PC-3 (cell line): ENCODE data around the gene GSTP1. TPM values are rescaled to one million over a fixed set of nuclear protein-coding genes. Genes with fewer than 3 reads are reported as not detected.

Source experiments
- ATAC-seq: fragments of 200-7000 bp; cut with Tn5 transposase; 2 replicates; pipeline ENCODE4 v1.9.1; 2020; ENCODE audit warnings: mild to moderate bottlenecking, moderate library complexity
- BruUV-seq: library from RNA; stranded (reverse); fragments of 400-500 nt; replicated peaks from 2 replicates; lab custom pipeline; 2021; lab: Mats Ljungman, UMichigan
- CTCF ChIA-PET: fragments of 300-600 bp; sonication (Branson Sonifier 250); formaldehyde crosslinking; loops from one replicate; lab custom pipeline; 2022; ENCODE audit warnings: antibody characterized with exemption; lab: Charles Lee
- POLR2A ChIA-PET: fragments of 300-600 bp; sonication (Branson Sonifier 250); formaldehyde crosslinking; loops from one replicate; lab custom pipeline; 2022; ENCODE audit warnings: antibody characterized with exemption; ENCODE audit not compliant: unreplicated experiment; lab: Charles Lee
- DNase-seq: peaks from one replicate; pipeline ENCODE4 v3.0.0-alpha.2; 2015
- H2AFZ ChIP-seq: fragments of 300-600 bp; sonication (generic); 2 replicates; pipeline ENCODE4 v1.6.0; 2016; ENCODE audit warnings: antibody characterized with exemption, low read length
- H3F3A ChIP-seq: fragments of 300-600 bp; sonication (generic); one replicate; pipeline ENCODE4 v1.6.0; 2017; ENCODE audit warnings: antibody characterized with exemption, low read length, control low read depth, mild to moderate bottlenecking; ENCODE audit not compliant: unreplicated experiment
- H3K27ac ChIP-seq: fragments of 300-600 bp; sonication (generic); 2 replicates; pipeline ENCODE4 v1.5.1; 2016; ENCODE audit warnings: mild to moderate bottlenecking, low read length
- H3K27me3 ChIP-seq: fragments of 300-600 bp; sonication (generic); 2 replicates; pipeline ENCODE4 v1.6.1; 2016; ENCODE audit warnings: low read length, mixed read lengths
- H3K36me3 ChIP-seq: fragments of 300-600 bp; sonication (generic); 2 replicates; pipeline ENCODE4 v1.6.1; 2016; ENCODE audit warnings: low read depth, mixed run types, low read length, mixed read lengths
- H3K4me1 ChIP-seq: fragments of 300-600 bp; sonication (generic); 2 replicates; pipeline ENCODE4 v1.5.1; 2016; ENCODE audit warnings: low read length; ENCODE audit not compliant: insufficient read depth
- H3K4me2 ChIP-seq: fragments of 300-600 bp; sonication (generic); 2 replicates; pipeline ENCODE4 v1.6.0; 2016; ENCODE audit warnings: low read length
- H3K4me3 ChIP-seq: fragments of 300-600 bp; sonication (generic); 2 replicates; pipeline ENCODE4 v1.5.1; 2016; ENCODE audit warnings: mild to moderate bottlenecking, low read length, mixed read lengths
- H3K79me2 ChIP-seq: fragments of 300-600 bp; sonication (generic); 2 replicates; pipeline ENCODE4 v1.6.1; 2017; ENCODE audit warnings: low read length, mixed read lengths
- H3K9ac ChIP-seq: fragments of 300-600 bp; sonication (generic); 2 replicates; pipeline ENCODE4 v1.6.0; 2016; ENCODE audit warnings: mild to moderate bottlenecking, low read length
- H3K9me2 ChIP-seq: fragments of 300-600 bp; sonication (generic); replicated peaks from 2 replicates; pipeline ENCODE4 v1.6.1; 2016; ENCODE audit warnings: mixed run types, low read length, mixed read lengths
- H3K9me3 ChIP-seq: fragments of 300-600 bp; sonication (generic); 2 replicates; pipeline ENCODE4 v1.6.1; 2016; ENCODE audit warnings: low read length, mixed read lengths
- H4K20me1 ChIP-seq: fragments of 300-600 bp; sonication (generic); 2 replicates; pipeline ENCODE4 v1.6.1; 2016; ENCODE audit warnings: low read length, mixed read lengths
- EZH2 ChIP-seq: fragments of 300-600 bp; sonication (generic); IDR thresholded peaks from one replicate; pipeline ENCODE4 v1.6.1; 2017; ENCODE audit warnings: antibody characterized with exemption, mild to moderate bottlenecking, low read length; ENCODE audit not compliant: unreplicated experiment
- EZH2phosphoT487 ChIP-seq: fragments of 300-600 bp; sonication (generic); IDR thresholded peaks from 2 replicates; pipeline ENCODE4 v1.6.1; 2018; ENCODE audit warnings: mild to moderate bottlenecking, antibody characterized with exemption, low read length, borderline replicate concordance
- intact Hi-C: fragments of 100-400 bp; cut with micrococcal nuclease; formaldehyde crosslinking; loops from 2 replicates; pipeline ENCODE4 v1.9.0; 2023
- total RNA-seq: library from RNA; depleted of rRNA; stranded (reverse); fragments of >200 nt; gene quantifications from 2 replicates; pipeline ENCODE4 v1.2.3, GENCODE V29; 2014
- TF ChIP-seq, protein P1 (sequence below): fragments of 300-600 bp; sonication (generic); conservative IDR thresholded peaks from 2 replicates; pipeline ENCODE4 v1.5.1; 2017; ENCODE audit warnings: antibody characterized with exemption, low read depth, mild to moderate bottlenecking, low read length

GSTP1 gene
- total RNA-seq, 1 experiment from 2014 or later, result 1,154 TPM

GRCh38 chr11:67611704-67612587 is 28.3 kb downstream of the GSTP1 start:
- H3K27ac ChIP-seq, result no peak overlapping the region
- POLR2A ChIA-PET, result no interaction called here
- H3K4me1 ChIP-seq, result peaks cover 9% of the 10 kb centered on the region; the same call in 1 of the 2 replicates
- no peak overlapping the region for H3K4me3 ChIP-seq
- ATAC-seq (no peak), DNase-seq (no peak)
- no peaks in the 10 kb centered on the region for H3F3A ChIP-seq
- no peak overlapping the region for H3K9ac ChIP-seq
- peaks cover 28% of the 10 kb centered on the region for H3K36me3 ChIP-seq
- H3K9me2 ChIP-seq, result no peaks in the 10 kb centered on the region
- TF ChIP-seq EZH2phosphoT487 (no peak), EZH2 (no peak)
- TF ChIP-seq, protein P1, sequence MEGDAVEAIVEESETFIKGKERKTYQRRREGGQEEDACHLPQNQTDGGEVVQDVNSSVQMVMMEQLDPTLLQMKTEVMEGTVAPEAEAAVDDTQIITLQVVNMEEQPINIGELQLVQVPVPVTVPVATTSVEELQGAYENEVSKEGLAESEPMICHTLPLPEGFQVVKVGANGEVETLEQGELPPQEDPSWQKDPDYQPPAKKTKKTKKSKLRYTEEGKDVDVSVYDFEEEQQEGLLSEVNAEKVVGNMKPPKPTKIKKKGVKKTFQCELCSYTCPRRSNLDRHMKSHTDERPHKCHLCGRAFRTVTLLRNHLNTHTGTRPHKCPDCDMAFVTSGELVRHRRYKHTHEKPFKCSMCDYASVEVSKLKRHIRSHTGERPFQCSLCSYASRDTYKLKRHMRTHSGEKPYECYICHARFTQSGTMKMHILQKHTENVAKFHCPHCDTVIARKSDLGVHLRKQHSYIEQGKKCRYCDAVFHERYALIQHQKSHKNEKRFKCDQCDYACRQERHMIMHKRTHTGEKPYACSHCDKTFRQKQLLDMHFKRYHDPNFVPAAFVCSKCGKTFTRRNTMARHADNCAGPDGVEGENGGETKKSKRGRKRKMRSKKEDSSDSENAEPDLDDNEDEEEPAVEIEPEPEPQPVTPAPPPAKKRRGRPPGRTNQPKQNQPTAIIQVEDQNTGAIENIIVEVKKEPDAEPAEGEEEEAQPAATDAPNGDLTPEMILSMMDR, result no peak
- peaks cover 21% of the 10 kb centered on the region for H3K79me2 ChIP-seq
- CTCF ChIA-PET, result no interaction called here
- H3K9me3 ChIP-seq, result no peaks in the 10 kb centered on the region
- H3K27me3 ChIP-seq, result no peaks in the 10 kb centered on the region
- H2AFZ ChIP-seq, result no peak overlapping the region
- BruUV-seq, result no TSS peak
- H3K4me2 ChIP-seq, result no peak overlapping the region
- H4K20me1 ChIP-seq, result no peaks in the 10 kb centered on the region
- intact Hi-C loops, result no loop called here

GRCh38 chr11:67612751-67613150 is 29.1 kb downstream of the GSTP1 start:
- no peak overlapping the region for H3K27ac ChIP-seq
- DNase-seq, result no peak
- H3K9ac ChIP-seq, result no peak overlapping the region
- no TSS peak for BruUV-seq
- H3K9me2 ChIP-seq, result no peaks in the 10 kb centered on the region
- CTCF ChIA-PET, result no interaction called here
- H3K27me3 ChIP-seq, result no peaks in the 10 kb centered on the region
- intact Hi-C loops, result no loop called here
- peaks cover 13% of the 10 kb centered on the region for H3K79me2 ChIP-seq
- H2AFZ ChIP-seq, result no peak overlapping the region
- H3K36me3 ChIP-seq, result peaks cover 28% of the 10 kb centered on the region
- TF ChIP-seq EZH2 (no peak), EZH2phosphoT487 (no peak)
- TF ChIP-seq, protein P1, result no peak
- no peak overlapping the region for H3K4me2 ChIP-seq
- no peaks in the 10 kb centered on the region for H4K20me1 ChIP-seq
- H3K4me1 ChIP-seq, result peaks cover 4% of the 10 kb centered on the region; the same call in 1 of the 2 replicates
- H3K9me3 ChIP-seq, result no peaks in the 10 kb centered on the region
- no peak overlapping the region for H3K4me3 ChIP-seq
- no peak for ATAC-seq
- H3F3A ChIP-seq, result no peaks in the 10 kb centered on the region
- POLR2A ChIA-PET, result no interaction called here
